ENCODE results near the gene HIVEP2.
"Not testable (repeated sequence)": the region's sequence is repeated elsewhere in the genome, so short reads cannot be mapped to it uniquely, and the experiment has no call there.

The HIVEP2 gene

DNA sequence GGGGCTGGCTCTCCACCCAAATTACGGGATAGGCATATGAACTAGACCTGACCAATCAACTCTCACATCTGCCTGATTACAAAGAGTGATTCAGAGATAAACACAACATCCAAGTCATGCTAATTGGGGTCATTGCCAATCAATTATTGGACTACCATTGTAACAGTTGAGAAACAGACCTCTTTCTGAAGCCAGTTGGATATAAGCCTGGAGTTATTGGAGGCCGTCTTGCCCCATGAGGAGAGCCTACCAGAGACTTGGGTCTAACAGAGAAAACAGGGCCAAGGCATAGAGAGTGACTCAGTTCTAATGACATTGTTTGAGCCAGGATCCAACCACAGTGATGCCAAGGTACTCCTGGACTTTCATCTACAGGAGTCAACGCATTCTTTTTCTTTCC, 39.4 kb upstream of the HIVEP2 start:
- H3K27ac ChIP-seq (ENCODE audit: low read depth, low read length) = no peak overlapping the region
- no CpG with 5 or more reads among the region's 3 CpGs for WGBS (ENCODE audit: extremely low coverage, insufficient coverage, insufficient read length)
- no peak overlapping the region for H3K4ac ChIP-seq (ENCODE audit: low read depth, low read length)
- H3K79me1 ChIP-seq (ENCODE audit: low read length) = no peaks in the 10 kb centered on the region
- H3K14ac ChIP-seq (ENCODE audit: low read length) = no peak overlapping the region
- no peak overlapping the region for H3K4me3 ChIP-seq (ENCODE audit: low read depth, low read length)
- DNase-seq = no peak
- H3K9me3 ChIP-seq (ENCODE audit: insufficient read depth, low read depth, low read length) = peaks cover 2% of the 10 kb centered on the region
- no peak overlapping the region for H3K9ac ChIP-seq (ENCODE audit: low read length)
- H3K4me2 ChIP-seq (ENCODE audit: low read length) = no peak overlapping the region
- no peak overlapping the region for H2AK5ac ChIP-seq (ENCODE audit: low read length)
- H3K79me2 ChIP-seq (ENCODE audit: control insufficient read depth, insufficient read depth, low read length, poor library complexity) = no peaks in the 10 kb centered on the region
- no peak overlapping the region for H4K91ac ChIP-seq (ENCODE audit: low read depth, low read length)
- H4K8ac ChIP-seq (ENCODE audit: low read depth, low read length) = no peak overlapping the region
- H3K4me1 ChIP-seq (ENCODE audit: control insufficient read depth in 1 of 2, insufficient read depth in 2 of 2, low read length in 2 of 2) = no peaks in the 10 kb centered on the region
- H3K23ac ChIP-seq (ENCODE audit: low read length) = no peak overlapping the region
- no peak overlapping the region for H2BK12ac ChIP-seq (ENCODE audit: low read length)
- H3K27me3 ChIP-seq (ENCODE audit: insufficient read depth, low read length) = no peaks in the 10 kb centered on the region
- no peaks in the 10 kb centered on the region for H3K36me3 ChIP-seq (ENCODE audit: control insufficient read depth in 1 of 2, insufficient read depth in 2 of 2, low read length in 2 of 2)
- no peak overlapping the region for H4K12ac ChIP-seq (ENCODE audit: low read depth, low read length)
- no peak overlapping the region for H2BK120ac ChIP-seq (ENCODE audit: insufficient read depth, low read length, poor library complexity)
- no peak overlapping the region for H2BK5ac ChIP-seq (ENCODE audit: low read depth, low read length, poor library complexity)
- no peak overlapping the region for H2AFZ ChIP-seq (ENCODE audit: insufficient read depth, low read length, poor library complexity)
- H3K18ac ChIP-seq (ENCODE audit: low read length) = no peak overlapping the region

DNA sequence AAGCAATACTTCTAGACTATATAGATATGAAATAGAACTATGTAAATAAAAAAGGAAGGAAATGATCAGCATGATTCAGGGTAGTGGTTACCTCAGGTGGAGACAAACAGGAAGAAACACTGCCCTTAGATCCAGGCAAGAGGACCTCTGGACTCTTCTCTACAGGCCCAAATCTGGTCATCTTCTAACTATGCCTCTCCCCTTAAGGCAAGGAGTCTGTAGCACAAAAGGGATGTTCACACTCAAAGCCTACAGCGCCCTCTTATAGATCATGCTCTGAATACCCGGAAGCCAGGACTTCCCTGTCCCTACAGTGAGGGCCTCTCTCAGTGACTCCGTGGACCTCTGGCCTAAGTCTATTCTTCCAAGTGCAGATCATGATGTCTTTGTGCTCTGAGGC, 30.4 kb upstream of the HIVEP2 start:
- DNase-seq = no peak
- Histone ChIP-seq H3K4ac (ENCODE audit: low read depth, low read length) (no peak overlapping the region), H3K18ac (ENCODE audit: low read length) (no peak overlapping the region), H3K27ac (ENCODE audit: low read depth, low read length) (no peak overlapping the region), H3K4me3 (ENCODE audit: low read depth, low read length) (no peak overlapping the region), H3K79me2 (ENCODE audit: control insufficient read depth, insufficient read depth, low read length, poor library complexity) (no peaks in the 10 kb centered on the region), H3K14ac (ENCODE audit: low read length) (no peak overlapping the region), H2AFZ (ENCODE audit: insufficient read depth, low read length, poor library complexity) (no peak overlapping the region), H4K12ac (ENCODE audit: low read depth, low read length) (no peak overlapping the region), H2BK12ac (ENCODE audit: low read length) (no peak overlapping the region), H3K9me3 (ENCODE audit: insufficient read depth, low read depth, low read length) (no peaks in the 10 kb centered on the region), H3K4me2 (ENCODE audit: low read length) (no peak overlapping the region), H2AK5ac (ENCODE audit: low read length) (no peak overlapping the region), H3K9ac (ENCODE audit: low read length) (no peak overlapping the region), H4K8ac (ENCODE audit: low read depth, low read length) (no peak overlapping the region), H4K91ac (ENCODE audit: low read depth, low read length) (no peak overlapping the region), H3K27me3 (ENCODE audit: insufficient read depth, low read length) (no peaks in the 10 kb centered on the region), H2BK120ac (ENCODE audit: insufficient read depth, low read length, poor library complexity) (no peak overlapping the region), H3K79me1 (ENCODE audit: low read length) (no peaks in the 10 kb centered on the region), H3K23ac (ENCODE audit: low read length) (no peak overlapping the region), H3K4me1 (ENCODE audit: control insufficient read depth in 1 of 2, insufficient read depth in 2 of 2, low read length in 2 of 2) (no peaks in the 10 kb centered on the region), H3K36me3 (ENCODE audit: control insufficient read depth in 1 of 2, insufficient read depth in 2 of 2, low read length in 2 of 2) (no peaks in the 10 kb centered on the region), H2BK5ac (ENCODE audit: low read depth, low read length, poor library complexity) (no peak overlapping the region)
- WGBS (ENCODE audit: extremely low coverage, insufficient coverage, insufficient read length) = no CpG with 5 or more reads among the region's 3 CpGs

DNA sequence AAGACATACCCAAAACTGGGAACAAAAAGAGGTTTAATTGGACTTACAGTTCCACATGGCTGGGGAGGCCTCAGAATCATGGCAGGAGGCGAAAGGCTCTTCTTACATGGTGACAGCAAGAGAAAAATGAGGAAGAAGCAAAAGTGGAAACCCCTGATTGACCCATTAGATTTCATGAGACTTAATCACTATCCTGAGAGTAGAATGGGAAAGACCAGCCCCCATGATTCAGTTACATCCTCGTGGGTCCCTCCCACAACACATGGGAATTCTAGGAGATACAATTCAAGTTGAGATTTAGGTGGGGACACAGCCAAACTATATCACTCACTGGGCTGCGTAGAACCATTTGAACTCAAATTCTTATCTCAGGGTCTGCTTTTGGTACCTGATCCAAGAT, 26.0 kb upstream of the HIVEP2 start:
- H3K18ac ChIP-seq (ENCODE audit: low read length); H4K91ac ChIP-seq (ENCODE audit: low read depth, low read length); H3K27me3 ChIP-seq (ENCODE audit: insufficient read depth, low read length); H3K4me2 ChIP-seq (ENCODE audit: low read length); H3K4ac ChIP-seq (ENCODE audit: low read depth, low read length); H3K23ac ChIP-seq (ENCODE audit: low read length); H2AK5ac ChIP-seq (ENCODE audit: low read length); H2BK120ac ChIP-seq (ENCODE audit: insufficient read depth, low read length, poor library complexity); H3K79me1 ChIP-seq (ENCODE audit: low read length); H3K9me3 ChIP-seq (ENCODE audit: insufficient read depth, low read depth, low read length); H3K27ac ChIP-seq (ENCODE audit: low read depth, low read length); H3K4me3 ChIP-seq (ENCODE audit: low read depth, low read length); H4K8ac ChIP-seq (ENCODE audit: low read depth, low read length); H2BK5ac ChIP-seq (ENCODE audit: low read depth, low read length, poor library complexity); H2AFZ ChIP-seq (ENCODE audit: insufficient read depth, low read length, poor library complexity); H3K79me2 ChIP-seq (ENCODE audit: control insufficient read depth, insufficient read depth, low read length, poor library complexity); H3K14ac ChIP-seq (ENCODE audit: low read length); H3K4me1 ChIP-seq (ENCODE audit: control insufficient read depth in 1 of 2, insufficient read depth in 2 of 2, low read length in 2 of 2); H3K9ac ChIP-seq (ENCODE audit: low read length); H2BK12ac ChIP-seq (ENCODE audit: low read length); DNase-seq; H4K12ac ChIP-seq (ENCODE audit: low read depth, low read length); H3K36me3 ChIP-seq (ENCODE audit: control insufficient read depth in 1 of 2, insufficient read depth in 2 of 2, low read length in 2 of 2): not testable (repeated sequence)
- no CpG with 5 or more reads among the region's 3 CpGs for WGBS (ENCODE audit: extremely low coverage, insufficient coverage, insufficient read length)

DNA sequence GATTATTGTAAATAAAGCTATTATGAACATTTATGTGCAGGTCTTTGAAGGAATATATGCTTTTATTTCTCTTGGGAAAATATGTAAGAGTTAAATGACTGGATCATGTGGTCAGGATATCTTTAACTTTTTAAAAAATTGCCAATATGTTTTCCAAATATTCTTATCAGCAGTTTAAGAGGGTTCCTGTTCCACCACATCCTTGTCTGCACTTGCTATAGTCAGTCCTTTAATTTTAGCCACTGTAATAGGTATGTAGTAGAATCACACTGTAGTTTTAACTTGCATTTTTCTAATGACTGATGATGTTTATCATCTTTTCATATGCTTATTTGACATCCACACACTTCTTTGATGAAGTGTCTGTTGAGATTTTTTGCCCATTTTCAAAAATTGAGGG, 23.6 kb upstream of the HIVEP2 start:
- Histone ChIP-seq H4K12ac (ENCODE audit: low read depth, low read length) (no peak overlapping the region), H3K9me3 (ENCODE audit: insufficient read depth, low read depth, low read length) (no peaks in the 10 kb centered on the region), H4K8ac (ENCODE audit: low read depth, low read length) (no peak overlapping the region), H3K23ac (ENCODE audit: low read length) (no peak overlapping the region), H3K18ac (ENCODE audit: low read length) (no peak overlapping the region), H2AFZ (ENCODE audit: insufficient read depth, low read length, poor library complexity) (no peak overlapping the region), H2BK5ac (ENCODE audit: low read depth, low read length, poor library complexity) (no peak overlapping the region), H3K4me2 (ENCODE audit: low read length) (no peak overlapping the region), H3K79me1 (ENCODE audit: low read length) (no peaks in the 10 kb centered on the region), H2AK5ac (ENCODE audit: low read length) (no peak overlapping the region), H3K4me3 (ENCODE audit: low read depth, low read length) (no peak overlapping the region), H3K4ac (ENCODE audit: low read depth, low read length) (no peak overlapping the region), H3K36me3 (ENCODE audit: control insufficient read depth in 1 of 2, insufficient read depth in 2 of 2, low read length in 2 of 2) (no peaks in the 10 kb centered on the region), H2BK12ac (ENCODE audit: low read length) (no peak overlapping the region), H3K27me3 (ENCODE audit: insufficient read depth, low read length) (no peaks in the 10 kb centered on the region), H3K9ac (ENCODE audit: low read length) (no peak overlapping the region), H3K79me2 (ENCODE audit: control insufficient read depth, insufficient read depth, low read length, poor library complexity) (no peaks in the 10 kb centered on the region), H3K4me1 (ENCODE audit: control insufficient read depth in 1 of 2, insufficient read depth in 2 of 2, low read length in 2 of 2) (no peaks in the 10 kb centered on the region), H4K91ac (ENCODE audit: low read depth, low read length) (no peak overlapping the region), H2BK120ac (ENCODE audit: insufficient read depth, low read length, poor library complexity) (no peak overlapping the region), H3K27ac (ENCODE audit: low read depth, low read length) (no peak overlapping the region), H3K14ac (ENCODE audit: low read length) (no peak overlapping the region)
- no peak for DNase-seq

GRCh38 chr6:142966294-142966693, 21.3 kb upstream of the HIVEP2 start:
- no peaks in the 10 kb centered on the region for H3K79me2 ChIP-seq (ENCODE audit: control insufficient read depth, insufficient read depth, low read length, poor library complexity)
- H4K8ac ChIP-seq (ENCODE audit: low read depth, low read length) = no peak overlapping the region
- H3K4me1 ChIP-seq (ENCODE audit: control insufficient read depth in 1 of 2, insufficient read depth in 2 of 2, low read length in 2 of 2) = no peaks in the 10 kb centered on the region
- H3K18ac ChIP-seq (ENCODE audit: low read length) = no peak overlapping the region
- no peak overlapping the region for H4K12ac ChIP-seq (ENCODE audit: low read depth, low read length)
- no peak overlapping the region for H3K4me2 ChIP-seq (ENCODE audit: low read length)
- no peaks in the 10 kb centered on the region for H3K9me3 ChIP-seq (ENCODE audit: insufficient read depth, low read depth, low read length)
- no peaks in the 10 kb centered on the region for H3K27me3 ChIP-seq (ENCODE audit: insufficient read depth, low read length)
- no peaks in the 10 kb centered on the region for H3K36me3 ChIP-seq (ENCODE audit: control insufficient read depth in 1 of 2, insufficient read depth in 2 of 2, low read length in 2 of 2)
- H2BK5ac ChIP-seq (ENCODE audit: low read depth, low read length, poor library complexity) = no peak overlapping the region
- no CpG with 5 or more reads among the region's 1 CpG for WGBS (ENCODE audit: extremely low coverage, insufficient coverage, insufficient read length)
- no peak overlapping the region for H3K23ac ChIP-seq (ENCODE audit: low read length)
- no peak overlapping the region for H3K4ac ChIP-seq (ENCODE audit: low read depth, low read length)
- H3K27ac ChIP-seq (ENCODE audit: low read depth, low read length) = no peak overlapping the region
- no peaks in the 10 kb centered on the region for H3K79me1 ChIP-seq (ENCODE audit: low read length)
- H3K4me3 ChIP-seq (ENCODE audit: low read depth, low read length) = no peak overlapping the region
- no peak overlapping the region for H4K91ac ChIP-seq (ENCODE audit: low read depth, low read length)
- no peak for DNase-seq
- no peak overlapping the region for H2AFZ ChIP-seq (ENCODE audit: insufficient read depth, low read length, poor library complexity)
- H3K9ac ChIP-seq (ENCODE audit: low read length) = no peak overlapping the region
- no peak overlapping the region for H2AK5ac ChIP-seq (ENCODE audit: low read length)
- H2BK120ac ChIP-seq (ENCODE audit: insufficient read depth, low read length, poor library complexity) = no peak overlapping the region
- H3K14ac ChIP-seq (ENCODE audit: low read length) = no peak overlapping the region
- no peak overlapping the region for H2BK12ac ChIP-seq (ENCODE audit: low read length)

Data from trophoblast cell (in vitro differentiated cells and primary cell).